HepG2 (cell line): ENCODE measurements around the gene ZFP36L2. TPM values are rescaled to one million over a fixed set of nuclear protein-coding genes. Genes with fewer than 3 reads are reported as not detected.
A peak's percentile ranks its signal among the peaks of the same experiment; 100 is the strongest.

Experiments
- ETV6 ChIP-seq: sonication (generic); formaldehyde crosslinking; conservative IDR thresholded peaks from 2 replicates; pipeline ENCODE4 v1.4.0; 2020; ENCODE audit warnings: missing genetic modification reagents
- GABPB1 ChIP-seq: IDR thresholded peaks from 2 replicates; pipeline ENCODE4 v1.6.1; 2016; ENCODE audit warnings: mild to moderate bottlenecking, missing genetic modification reagents, moderate library complexity, missing compliant biosample characterization
- GZF1 ChIP-seq: sonication (generic); formaldehyde crosslinking; IDR thresholded peaks from 2 replicates; pipeline ENCODE4 v1.5.1; 2020; ENCODE audit warnings: mild to moderate bottlenecking, missing genetic modification reagents
- REXO4 ChIP-seq: sonication (generic); formaldehyde crosslinking; IDR thresholded peaks from 2 replicates; pipeline ENCODE4 v1.8.0; 2022; ENCODE audit warnings: missing genetic modification reagents, mild to moderate bottlenecking, borderline replicate concordance
- TRIM22 ChIP-seq: fragments of 450-650 bp; IDR thresholded peaks from 2 replicates; pipeline ENCODE4 v1.6.1; 2017
- ZMAT3 ChIP-seq: sonication (generic); formaldehyde crosslinking; conservative IDR thresholded peaks from 2 replicates; pipeline ENCODE4 v1.7.0; 2021; ENCODE audit warnings: missing genetic modification reagents
- ZNF138 ChIP-seq: sonication (generic); formaldehyde crosslinking; IDR thresholded peaks from 2 replicates; pipeline ENCODE4 v1.5.0; 2020; ENCODE audit warnings: mild to moderate bottlenecking, low read depth, missing genetic modification reagents
- ZNF772 ChIP-seq: sonication (generic); formaldehyde crosslinking; IDR thresholded peaks from 2 replicates; pipeline ENCODE4 v1.5.0; 2020; ENCODE audit warnings: mild to moderate bottlenecking, missing genetic modification reagents
- ZSCAN20 ChIP-seq: sonication (generic); formaldehyde crosslinking; IDR thresholded peaks from 2 replicates; pipeline ENCODE4 v1.4.0; 2020; ENCODE audit warnings: missing genetic modification reagents, mild to moderate bottlenecking, borderline replicate concordance
- polyA plus RNA-seq, 8 experiments: library from polyadenylated mRNA; depleted of rRNA in 3 of 8; stranded (reverse) in 7 of 8; unstranded in 1 of 8; fragments of >200 nt; fragmentation: Illumina TruSeq in 4 of 8; extraction: Trizol in 4 of 8; gene quantifications; 2 replicates each; pipeline versions ENCODE4 v1.2.1 to v1.2.3, GENCODE V29; 2011 to 2016; ENCODE audit warnings: low read depth in 4 of 8, missing spikeins in 1 of 8, mixed read lengths in 1 of 8; ENCODE audit not compliant: insufficient read depth in 1 of 8
- total RNA-seq, 5 experiments: library from RNA; depleted of rRNA; stranded (reverse); fragments of >200 nt; fragmentation: Illumina TruSeq; extraction: Trizol; gene quantifications; 2 replicates each; pipeline ENCODE4 v1.2.3, GENCODE V29; 2016; ENCODE audit warnings: low read depth in 1 of 5
- TF ChIP-seq, protein P1 (sequence below), 2 experiments: sonication (generic) in 1 of 2; formaldehyde crosslinking in 1 of 2; IDR thresholded peaks; 2 replicates each; pipeline versions ENCODE4 v1.6.1 to v1.9.0; 2014 to 2022; ENCODE audit warnings: antibody characterized with exemption in 1 of 2, borderline replicate concordance in 1 of 2, inconsistent platforms in 1 of 2, low read depth in 1 of 2, missing genetic modification reagents in 1 of 2
- TF ChIP-seq, protein P2 (sequence below): IDR thresholded peaks from 2 replicates; pipeline ENCODE4 v1.6.1; 2016; ENCODE audit warnings: mild to moderate bottlenecking
- TF ChIP-seq, protein P3 (sequence below): sonication (generic); formaldehyde crosslinking; IDR thresholded peaks from 2 replicates; pipeline ENCODE4 v1.4.0; 2020; ENCODE audit warnings: missing genetic modification reagents, borderline replicate concordance

The ZFP36L2 gene
- total and polyA plus RNA-seq, 2 of the 13 experiments (the other 11 are each of a cell fraction or from before 2014, with no cell fraction given), result 11.2 to 21.8 TPM

DNA sequence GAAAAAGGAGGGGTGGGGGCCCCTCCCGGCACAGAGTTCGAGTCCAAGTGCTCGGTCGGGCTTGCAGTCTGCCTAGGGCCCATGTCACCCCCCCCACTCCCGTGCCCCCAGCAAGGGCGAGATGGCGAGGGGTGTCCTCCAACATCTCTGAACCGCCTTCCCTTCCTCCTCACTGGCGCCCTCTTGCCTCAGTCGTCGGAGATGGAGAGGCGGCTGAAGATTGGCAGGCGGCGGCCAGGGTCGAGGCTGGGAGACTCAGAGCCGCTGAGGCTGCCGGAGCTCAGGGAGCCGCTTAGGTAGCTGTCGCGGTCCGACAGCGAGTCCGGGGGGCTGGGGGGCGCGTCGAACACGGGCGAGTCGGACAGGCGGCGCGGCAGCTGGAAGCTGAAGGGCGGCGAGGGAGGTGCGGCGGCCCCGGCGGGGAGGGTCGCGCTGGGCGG is 2.3 kb downstream of the ZFP36L2 start (continued):
- TF ChIP-seq GABPB1 (peak; percentile 71), REXO4 (0 out of 2 replicates have a peak, but pooled peaks have one; percentile 55), GZF1 (no peak), TRIM22 (no peak), ZNF772 (CRISPR knock-in tag) (no peak), ZMAT3 (CRISPR knock-in tag) (0 out of 2 replicates have a peak, but pooled peaks have one; percentile 27), ZSCAN20 (no peak), ETV6 (CRISPR knock-in tag) (no peak), ZNF138 (CRISPR knock-in tag) (no peak)
- TF ChIP-seq, protein P1, sequence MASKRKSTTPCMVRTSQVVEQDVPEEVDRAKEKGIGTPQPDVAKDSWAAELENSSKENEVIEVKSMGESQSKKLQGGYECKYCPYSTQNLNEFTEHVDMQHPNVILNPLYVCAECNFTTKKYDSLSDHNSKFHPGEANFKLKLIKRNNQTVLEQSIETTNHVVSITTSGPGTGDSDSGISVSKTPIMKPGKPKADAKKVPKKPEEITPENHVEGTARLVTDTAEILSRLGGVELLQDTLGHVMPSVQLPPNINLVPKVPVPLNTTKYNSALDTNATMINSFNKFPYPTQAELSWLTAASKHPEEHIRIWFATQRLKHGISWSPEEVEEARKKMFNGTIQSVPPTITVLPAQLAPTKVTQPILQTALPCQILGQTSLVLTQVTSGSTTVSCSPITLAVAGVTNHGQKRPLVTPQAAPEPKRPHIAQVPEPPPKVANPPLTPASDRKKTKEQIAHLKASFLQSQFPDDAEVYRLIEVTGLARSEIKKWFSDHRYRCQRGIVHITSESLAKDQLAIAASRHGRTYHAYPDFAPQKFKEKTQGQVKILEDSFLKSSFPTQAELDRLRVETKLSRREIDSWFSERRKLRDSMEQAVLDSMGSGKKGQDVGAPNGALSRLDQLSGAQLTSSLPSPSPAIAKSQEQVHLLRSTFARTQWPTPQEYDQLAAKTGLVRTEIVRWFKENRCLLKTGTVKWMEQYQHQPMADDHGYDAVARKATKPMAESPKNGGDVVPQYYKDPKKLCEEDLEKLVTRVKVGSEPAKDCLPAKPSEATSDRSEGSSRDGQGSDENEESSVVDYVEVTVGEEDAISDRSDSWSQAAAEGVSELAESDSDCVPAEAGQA (IDR thresholded peaks at IDR 0.05; ENCODE audit: low read depth), result no peak
- TF ChIP-seq, protein P1 (CRISPR knock-in tag; IDR thresholded peaks at IDR 0.05; ENCODE audit: borderline replicate concordance), result no peak
- TF ChIP-seq, protein P2, sequence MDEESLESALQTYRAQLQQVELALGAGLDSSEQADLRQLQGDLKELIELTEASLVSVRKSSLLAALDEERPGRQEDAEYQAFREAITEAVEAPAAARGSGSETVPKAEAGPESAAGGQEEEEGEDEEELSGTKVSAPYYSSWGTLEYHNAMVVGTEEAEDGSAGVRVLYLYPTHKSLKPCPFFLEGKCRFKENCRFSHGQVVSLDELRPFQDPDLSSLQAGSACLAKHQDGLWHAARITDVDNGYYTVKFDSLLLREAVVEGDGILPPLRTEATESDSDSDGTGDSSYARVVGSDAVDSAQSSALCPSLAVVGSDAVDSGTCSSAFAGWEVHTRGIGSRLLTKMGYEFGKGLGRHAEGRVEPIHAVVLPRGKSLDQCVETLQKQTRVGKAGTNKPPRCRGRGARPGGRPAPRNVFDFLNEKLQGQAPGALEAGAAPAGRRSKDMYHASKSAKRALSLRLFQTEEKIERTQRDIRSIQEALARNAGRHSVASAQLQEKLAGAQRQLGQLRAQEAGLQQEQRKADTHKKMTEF (CRISPR knock-in tag), result peak; percentile 23; the same call in 1 of the 2 replicates
- TF ChIP-seq, protein P3, sequence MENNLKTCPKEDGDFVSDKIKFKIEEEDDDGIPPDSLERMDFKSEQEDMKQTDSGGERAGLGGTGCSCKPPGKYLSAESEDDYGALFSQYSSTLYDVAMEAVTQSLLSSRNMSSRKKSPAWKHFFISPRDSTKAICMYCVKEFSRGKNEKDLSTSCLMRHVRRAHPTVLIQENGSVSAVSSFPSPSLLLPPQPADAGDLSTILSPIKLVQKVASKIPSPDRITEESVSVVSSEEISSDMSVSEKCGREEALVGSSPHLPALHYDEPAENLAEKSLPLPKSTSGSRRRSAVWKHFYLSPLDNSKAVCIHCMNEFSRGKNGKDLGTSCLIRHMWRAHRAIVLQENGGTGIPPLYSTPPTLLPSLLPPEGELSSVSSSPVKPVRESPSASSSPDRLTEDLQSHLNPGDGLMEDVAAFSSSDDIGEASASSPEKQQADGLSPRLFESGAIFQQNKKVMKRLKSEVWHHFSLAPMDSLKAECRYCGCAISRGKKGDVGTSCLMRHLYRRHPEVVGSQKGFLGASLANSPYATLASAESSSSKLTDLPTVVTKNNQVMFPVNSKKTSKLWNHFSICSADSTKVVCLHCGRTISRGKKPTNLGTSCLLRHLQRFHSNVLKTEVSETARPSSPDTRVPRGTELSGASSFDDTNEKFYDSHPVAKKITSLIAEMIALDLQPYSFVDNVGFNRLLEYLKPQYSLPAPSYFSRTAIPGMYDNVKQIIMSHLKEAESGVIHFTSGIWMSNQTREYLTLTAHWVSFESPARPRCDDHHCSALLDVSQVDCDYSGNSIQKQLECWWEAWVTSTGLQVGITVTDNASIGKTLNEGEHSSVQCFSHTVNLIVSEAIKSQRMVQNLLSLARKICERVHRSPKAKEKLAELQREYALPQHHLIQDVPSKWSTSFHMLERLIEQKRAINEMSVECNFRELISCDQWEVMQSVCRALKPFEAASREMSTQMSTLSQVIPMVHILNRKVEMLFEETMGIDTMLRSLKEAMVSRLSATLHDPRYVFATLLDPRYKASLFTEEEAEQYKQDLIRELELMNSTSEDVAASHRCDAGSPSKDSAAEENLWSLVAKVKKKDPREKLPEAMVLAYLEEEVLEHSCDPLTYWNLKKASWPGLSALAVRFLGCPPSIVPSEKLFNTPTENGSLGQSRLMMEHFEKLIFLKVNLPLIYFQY, result no peak
